Astrocyte (in vitro differentiated cells and primary cell): ENCODE measurements around the gene TOMM70.

ENCODE experiments used
- EZH2 ChIP-seq: IDR thresholded peaks from 2 replicates; pipeline ENCODE4 v1.6.1; 2012; ENCODE audit warnings: mild to moderate bottlenecking, low read length, inconsistent platforms; ENCODE audit not compliant: insufficient read depth
- TF ChIP-seq, protein P1 (sequence below): IDR thresholded peaks from 2 replicates; pipeline ENCODE4 v1.5.1; 2011; ENCODE audit warnings: low read depth, mild to moderate bottlenecking, inconsistent platforms, low read length, moderate library complexity; ENCODE audit not compliant: insufficient read depth

DNA sequence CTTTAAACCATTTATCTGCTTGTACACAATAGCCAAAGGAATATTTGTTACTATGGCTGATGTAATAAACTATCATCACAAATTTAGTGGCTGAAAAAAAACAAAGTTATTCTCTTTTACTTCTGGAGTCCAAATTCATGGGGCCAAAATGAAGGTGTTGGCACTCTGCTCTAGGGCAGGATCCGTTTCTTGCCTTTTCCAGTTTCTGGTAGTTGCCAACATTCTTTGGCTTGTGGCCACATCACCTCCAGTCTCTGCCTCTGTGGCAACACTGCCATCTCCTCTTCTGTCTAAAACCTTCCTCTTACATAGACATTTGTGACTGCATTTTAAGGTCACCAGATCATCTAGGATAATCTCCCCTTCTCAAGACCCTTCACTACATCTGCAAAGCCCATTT lies 39.0 kb downstream of the TOMM70 start:
- TF ChIP-seq, protein P1, sequence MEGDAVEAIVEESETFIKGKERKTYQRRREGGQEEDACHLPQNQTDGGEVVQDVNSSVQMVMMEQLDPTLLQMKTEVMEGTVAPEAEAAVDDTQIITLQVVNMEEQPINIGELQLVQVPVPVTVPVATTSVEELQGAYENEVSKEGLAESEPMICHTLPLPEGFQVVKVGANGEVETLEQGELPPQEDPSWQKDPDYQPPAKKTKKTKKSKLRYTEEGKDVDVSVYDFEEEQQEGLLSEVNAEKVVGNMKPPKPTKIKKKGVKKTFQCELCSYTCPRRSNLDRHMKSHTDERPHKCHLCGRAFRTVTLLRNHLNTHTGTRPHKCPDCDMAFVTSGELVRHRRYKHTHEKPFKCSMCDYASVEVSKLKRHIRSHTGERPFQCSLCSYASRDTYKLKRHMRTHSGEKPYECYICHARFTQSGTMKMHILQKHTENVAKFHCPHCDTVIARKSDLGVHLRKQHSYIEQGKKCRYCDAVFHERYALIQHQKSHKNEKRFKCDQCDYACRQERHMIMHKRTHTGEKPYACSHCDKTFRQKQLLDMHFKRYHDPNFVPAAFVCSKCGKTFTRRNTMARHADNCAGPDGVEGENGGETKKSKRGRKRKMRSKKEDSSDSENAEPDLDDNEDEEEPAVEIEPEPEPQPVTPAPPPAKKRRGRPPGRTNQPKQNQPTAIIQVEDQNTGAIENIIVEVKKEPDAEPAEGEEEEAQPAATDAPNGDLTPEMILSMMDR: no peak
- no peak for TF ChIP-seq EZH2
